ENCODE measurements around the gene ADAM15.

ADAM15 gene

DNA sequence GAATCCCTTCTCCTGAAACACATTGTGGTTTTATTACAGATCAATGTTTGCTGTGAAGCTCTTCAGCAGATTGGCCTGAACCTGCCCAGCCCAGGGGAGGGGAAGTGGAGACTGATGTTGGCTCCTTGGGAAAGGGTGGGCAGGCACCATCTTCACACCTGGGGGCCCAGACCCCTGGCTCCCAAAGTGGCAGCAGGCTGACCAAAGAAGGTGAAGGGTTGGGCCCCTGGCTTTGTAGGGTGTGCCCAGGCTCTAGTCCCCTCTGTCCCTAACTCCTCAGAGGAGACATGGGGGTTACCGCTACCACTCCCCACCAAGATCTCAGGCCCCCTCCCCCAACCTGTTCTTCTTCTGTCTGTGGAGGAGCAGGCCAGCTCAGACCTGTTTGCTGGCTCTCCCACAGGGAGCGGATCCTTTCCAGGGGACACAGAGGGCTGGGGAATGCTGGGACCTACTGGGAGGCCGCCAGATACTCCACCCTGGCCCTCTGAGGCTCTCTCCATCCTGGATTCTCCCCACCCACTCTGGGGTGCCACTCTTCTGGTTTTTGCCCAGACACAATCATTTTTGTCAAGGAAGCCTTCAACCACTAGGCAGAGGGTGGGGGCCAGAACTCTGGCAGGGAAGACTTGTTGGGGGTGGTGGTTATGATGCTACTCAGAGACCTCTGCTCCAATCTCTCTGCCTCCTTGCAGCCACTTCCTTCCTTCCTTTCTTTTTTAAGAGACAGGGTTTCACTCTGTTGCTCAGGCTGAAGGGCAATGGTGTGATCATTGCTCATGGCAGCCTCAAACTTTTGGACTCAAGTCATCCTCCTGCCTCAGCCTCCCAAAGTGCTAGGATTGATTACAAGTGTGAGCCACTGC is 22.5 kb downstream of the ADAM15 start:
- DNase-seq = no peak

GRCh38 chr1:155075535-155075934 is 24.4 kb downstream of the ADAM15 start:
- no peak for DNase-seq

DNA sequence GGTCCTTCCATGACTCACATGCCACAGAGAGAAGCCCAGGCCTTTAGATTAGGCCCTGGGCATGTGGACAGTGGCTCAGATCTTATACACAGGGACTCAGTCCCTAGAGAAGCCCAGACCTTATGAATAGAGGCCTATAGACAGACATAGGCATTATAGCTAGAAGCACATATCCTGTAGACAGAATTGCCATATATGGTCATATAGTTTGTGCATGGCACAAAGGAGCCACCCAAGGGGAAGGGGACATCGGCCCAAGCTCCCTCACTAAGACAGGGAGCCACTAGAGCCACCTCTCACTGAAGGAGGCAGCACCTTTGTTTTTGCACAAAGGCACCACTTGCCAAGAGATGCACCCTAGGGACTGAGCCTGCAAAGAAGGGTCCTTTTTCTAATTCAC is 25.3 kb downstream of the ADAM15 start:
- DNase-seq = no peak

GRCh38 chr1:155077346-155077745 is 26.2 kb downstream of the ADAM15 start:
- DNase-seq = no peak

- no peak for DNase-seq
Observed at GRCh38 chr1:155077758-155078445, 26.8 kb downstream of the ADAM15 start.

GRCh38 chr1:155078469-155079209 is 27.5 kb downstream of the ADAM15 start, which contains the start of gene EFNA3:
Gene EFNA3, plus strand, starts transcription at chr1:155078837. Its CDS starts 105 bp downstream, at chr1:155078942.
- DNase-seq = no peak

- no peak for DNase-seq
Observed at GRCh38 chr1:155079210-155079486, 28.0 kb downstream of the ADAM15 start.

DNA sequence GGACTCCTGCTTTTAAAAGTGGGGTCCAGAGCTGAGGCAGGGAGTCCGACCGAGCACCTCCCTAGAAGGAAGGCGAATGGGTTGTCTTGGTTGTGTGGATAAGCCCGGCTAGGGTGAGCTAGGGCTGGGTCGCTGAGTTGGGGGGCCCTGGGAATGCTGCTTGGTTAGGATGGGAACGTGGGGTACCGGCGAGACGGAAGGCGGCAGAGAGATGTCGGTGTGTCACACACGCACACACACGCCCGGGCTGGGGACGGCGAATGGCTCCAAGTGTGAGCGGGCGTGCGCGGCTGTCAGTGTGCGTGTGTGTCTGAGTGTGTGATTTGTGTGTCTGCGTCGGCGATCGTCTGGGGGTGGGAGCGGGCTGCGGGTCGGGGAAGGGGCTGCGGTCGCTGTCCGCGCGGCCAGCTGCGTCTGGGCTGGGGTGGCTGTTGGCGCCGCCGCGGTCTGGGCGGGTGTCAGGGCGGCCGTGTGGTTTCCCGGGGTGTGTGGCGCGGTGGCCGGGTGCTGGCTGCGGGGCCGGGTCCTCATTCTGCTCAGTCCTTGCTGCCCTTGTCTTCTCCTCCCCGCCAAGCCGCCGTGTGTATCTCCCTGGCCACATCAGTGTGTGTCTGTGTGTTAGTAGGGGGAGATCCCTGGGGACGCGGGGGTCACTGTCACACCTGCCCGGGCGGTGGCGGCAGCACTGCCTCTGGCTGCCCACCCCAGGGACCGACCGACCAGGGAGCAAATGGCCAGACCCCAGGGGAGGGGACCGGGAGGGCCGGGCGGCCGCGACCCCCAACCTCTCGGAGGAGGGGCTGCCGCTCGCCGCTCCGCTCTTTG is 28.6 kb downstream of the ADAM15 start:
- DNase-seq = no peak

- no peak for DNase-seq
Observed at GRCh38 chr1:155080312-155081228, 29.5 kb downstream of the ADAM15 start.

- no peak for DNase-seq
Observed at GRCh38 chr1:155081472-155082300, 30.6 kb downstream of the ADAM15 start.

GRCh38 chr1:155082301-155083051 is 31.4 kb downstream of the ADAM15 start:
- DNase-seq = no peak

GRCh38 chr1:155083052-155083541 is 32.0 kb downstream of the ADAM15 start:
- no peak for DNase-seq

GRCh38 chr1:155083865-155084721 is 33.0 kb downstream of the ADAM15 start:
- no peak for DNase-seq

- DNase-seq = no peak
Observed at GRCh38 chr1:155084722-155085503, 33.8 kb downstream of the ADAM15 start.

DNA sequence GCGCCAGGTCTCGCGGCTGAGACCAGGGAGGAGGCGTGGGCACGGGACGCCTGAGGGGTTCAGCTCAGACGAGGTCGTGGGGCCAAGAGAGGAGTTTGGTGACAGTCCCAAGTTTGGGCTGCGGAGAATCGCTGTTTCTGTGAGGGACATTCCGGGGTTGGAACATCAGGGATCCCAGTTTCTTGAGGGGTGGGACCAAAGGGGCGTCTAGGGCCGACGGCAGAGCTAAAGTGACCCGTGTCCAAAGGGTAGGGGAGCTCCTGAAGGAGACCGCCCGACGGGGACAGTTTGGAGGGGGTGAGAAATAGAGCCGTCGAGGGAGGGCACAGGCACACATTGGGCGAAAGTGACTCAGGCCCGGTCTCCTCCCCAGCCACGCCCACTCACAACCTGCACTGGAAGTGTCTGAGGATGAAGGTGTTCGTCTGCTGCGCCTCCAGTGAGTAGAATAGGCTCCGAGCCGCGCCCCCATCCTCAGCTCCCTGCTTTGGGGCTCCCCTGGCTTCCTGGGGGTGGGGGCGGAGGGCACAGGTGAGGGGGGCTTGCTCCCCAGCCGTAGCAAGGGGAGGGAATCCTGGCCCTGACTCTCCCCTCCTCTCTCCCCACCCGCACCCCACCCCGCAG is 34.5 kb downstream of the ADAM15 start:
- DNase-seq = no peak

DNA sequence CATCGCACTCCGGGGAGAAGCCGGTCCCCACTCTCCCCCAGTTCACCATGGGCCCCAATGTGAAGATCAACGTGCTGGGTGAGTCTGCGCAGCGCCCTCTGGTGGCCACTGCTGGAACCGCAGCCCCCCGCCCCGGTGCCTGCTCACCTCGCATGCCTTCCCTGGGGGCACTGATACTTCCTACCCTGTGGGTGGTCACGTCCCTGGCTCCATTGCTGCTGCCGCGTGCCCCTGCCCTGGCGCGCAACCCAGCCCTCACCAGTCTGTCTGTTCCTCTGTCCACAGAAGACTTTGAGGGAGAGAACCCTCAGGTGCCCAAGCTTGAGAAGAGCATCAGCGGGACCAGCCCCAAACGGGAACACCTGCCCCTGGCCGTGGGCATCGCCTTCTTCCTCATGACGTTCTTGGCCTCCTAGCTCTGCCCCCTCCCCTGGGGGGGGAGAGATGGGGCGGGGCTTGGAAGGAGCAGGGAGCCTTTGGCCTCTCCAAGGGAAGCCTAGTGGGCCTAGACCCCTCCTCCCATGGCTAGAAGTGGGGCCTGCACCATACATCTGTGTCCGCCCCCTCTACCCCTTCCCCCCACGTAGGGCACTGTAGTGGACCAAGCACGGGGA is 35.1 kb downstream of the ADAM15 start:
- DNase-seq = no peak
